Activated T-helper 9 cell treated with anti-CD3 and anti-CD28 coated beads, Interleukin-2, amount 50 U/mL, for 16 hours (primary cell): ENCODE results near the gene ZNF662.
A peak's percentile ranks its signal among the peaks of the same experiment; 100 is the strongest.
"Not testable (repeated sequence)": the region's sequence is repeated elsewhere in the genome, so short reads cannot be mapped to it uniquely, and the experiment has no call there.

Source experiments
- DNase-seq: peaks from one replicate; pipeline ENCODE4 v3.0.0-alpha.2; 2020; ENCODE audit warnings: low read depth

ZNF662 gene

DNA sequence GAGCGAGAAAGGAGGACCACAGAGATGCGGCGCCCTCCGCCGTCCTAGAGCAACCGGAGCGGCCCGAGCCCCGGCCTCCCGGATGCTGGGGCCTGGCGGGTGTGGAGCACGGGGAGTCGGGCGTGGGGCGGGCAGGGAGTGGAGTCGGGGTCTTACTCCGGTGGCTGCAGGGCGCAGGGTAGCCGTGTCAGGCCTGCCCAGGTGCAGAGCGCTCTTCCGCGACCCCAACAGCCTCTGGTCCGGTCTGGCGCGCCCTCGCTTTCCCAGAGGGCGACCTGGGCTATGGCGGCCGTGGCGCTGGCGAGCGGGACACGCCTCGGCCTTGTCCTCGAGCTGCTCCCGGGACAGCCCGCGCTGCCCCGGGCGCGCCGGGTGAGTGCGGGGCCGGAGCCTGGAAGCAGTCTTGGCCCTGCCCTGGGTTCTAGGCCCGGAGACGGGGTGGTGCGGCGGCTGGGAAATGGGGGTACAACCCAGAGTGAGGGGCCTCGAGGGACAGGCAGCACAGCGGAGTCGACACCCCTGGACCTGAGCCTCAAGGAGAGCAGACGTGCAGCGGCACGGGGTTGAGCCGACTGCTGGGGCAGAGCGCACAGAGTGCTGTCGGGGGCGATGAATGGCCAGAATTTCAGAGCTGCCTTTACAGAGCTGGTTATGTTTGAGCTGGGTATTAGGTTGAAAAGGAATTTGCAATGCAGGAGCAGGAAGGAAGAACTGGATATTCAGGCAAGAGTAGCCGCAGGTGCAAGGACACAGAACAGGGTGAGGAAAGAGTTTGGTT lies at the start of gene ZNF662:
Gene ZNF662, plus strand, starts transcription at position 73 of the 778 bp plus-strand sequence. CDS start 1,973 bp downstream, outside the sequence.
- DNase-seq: no peak

DNA sequence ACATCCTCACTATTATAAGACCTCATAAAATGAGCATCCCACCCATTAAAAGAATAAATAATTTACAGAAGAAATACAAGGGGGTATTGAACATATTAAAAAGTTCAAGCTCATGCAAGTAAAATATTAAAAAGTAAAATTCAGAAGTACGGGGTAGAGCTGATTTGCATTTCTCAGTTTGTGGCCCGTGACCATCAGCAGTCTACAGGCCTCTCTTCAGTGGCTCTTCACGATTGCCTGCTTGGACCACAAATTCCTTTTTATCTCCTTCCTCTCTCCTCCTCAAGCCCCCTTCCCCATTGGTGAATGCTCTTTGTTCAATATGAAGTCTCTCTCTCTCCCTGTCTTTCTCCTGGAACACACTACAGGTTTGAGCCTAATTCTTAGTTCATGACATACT lies 49.4 kb upstream of the ZNF662 start:
- DNase-seq: no peak

DNA sequence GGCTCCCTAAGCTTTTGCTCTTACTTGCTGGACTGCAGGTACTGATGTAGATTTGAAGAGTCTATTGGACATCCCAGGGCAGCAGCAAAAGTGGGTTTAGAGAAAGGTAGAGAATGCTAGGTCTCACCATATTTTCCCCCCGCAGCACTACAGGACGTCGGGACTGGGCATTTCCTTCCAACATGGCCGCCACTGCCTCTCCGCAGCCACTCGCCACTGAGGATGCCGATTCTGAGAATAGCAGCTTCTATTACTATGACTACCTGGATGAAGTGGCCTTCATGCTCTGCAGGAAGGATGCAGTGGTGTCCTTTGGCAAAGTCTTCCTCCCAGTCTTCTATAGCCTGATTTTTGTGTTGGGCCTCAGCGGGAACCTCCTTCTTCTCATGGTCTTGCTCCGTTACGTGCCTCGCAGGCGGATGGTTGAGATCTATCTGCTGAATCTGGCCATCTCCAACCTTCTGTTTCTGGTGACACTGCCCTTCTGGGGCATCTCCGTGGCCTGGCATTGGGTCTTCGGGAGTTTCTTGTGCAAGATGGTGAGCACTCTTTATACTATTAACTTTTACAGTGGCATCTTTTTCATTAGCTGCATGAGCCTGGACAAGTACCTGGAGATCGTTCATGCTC lies 41.5 kb upstream of the ZNF662 start:
- DNase-seq: no peak

DNA sequence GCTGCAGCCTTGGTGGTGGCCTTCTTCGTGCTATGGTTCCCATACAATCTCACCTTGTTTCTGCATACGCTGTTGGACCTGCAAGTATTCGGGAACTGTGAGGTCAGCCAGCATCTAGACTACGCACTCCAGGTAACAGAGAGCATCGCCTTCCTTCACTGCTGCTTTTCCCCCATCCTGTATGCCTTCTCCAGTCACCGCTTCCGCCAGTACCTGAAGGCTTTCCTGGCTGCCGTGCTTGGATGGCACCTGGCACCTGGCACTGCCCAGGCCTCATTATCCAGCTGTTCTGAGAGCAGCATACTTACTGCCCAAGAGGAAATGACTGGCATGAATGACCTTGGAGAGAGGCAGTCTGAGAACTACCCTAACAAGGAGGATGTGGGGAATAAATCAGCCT lies 40.7 kb upstream of the ZNF662 start:
- DNase-seq: no peak

DNA sequence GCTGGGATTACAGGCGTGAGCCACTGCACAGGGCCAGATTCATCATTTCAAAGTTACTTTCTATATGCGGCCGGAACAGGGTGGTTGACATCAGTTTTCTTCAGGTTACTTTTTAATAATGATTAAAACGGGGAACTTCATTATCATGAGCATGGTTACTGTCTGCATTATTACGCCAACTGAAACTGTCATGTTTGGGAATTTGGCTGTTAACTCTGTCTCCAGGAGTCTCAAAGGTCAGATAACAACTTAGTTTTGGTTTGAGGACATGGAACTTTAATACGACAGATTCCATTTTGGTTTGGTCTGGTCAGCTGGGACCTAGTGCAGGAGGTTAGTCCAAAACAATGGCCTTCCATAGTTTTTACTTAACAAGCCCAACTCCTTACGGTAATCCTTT lies 38.8 kb upstream of the ZNF662 start:
- DNase-seq: no peak

DNA sequence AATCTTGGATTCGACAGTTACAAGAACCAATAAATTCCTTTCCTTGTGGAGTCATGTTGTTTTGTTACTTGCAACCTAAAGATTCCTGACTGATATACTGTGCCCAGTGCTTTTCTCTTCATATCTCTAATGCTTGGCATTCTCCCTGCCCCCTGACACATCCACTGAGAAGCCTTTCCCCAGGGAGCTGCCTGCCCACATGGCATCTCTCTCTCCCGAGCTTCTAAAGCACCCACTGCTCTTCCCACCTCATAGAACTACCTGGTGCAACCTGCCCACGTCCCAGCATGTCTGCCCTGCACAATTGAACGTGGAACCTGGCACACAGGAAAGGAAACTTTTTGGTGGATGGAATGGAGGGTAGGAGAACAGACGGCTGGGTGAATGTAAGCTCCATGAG lies 37.1 kb upstream of the ZNF662 start:
- no peak for DNase-seq

DNA sequence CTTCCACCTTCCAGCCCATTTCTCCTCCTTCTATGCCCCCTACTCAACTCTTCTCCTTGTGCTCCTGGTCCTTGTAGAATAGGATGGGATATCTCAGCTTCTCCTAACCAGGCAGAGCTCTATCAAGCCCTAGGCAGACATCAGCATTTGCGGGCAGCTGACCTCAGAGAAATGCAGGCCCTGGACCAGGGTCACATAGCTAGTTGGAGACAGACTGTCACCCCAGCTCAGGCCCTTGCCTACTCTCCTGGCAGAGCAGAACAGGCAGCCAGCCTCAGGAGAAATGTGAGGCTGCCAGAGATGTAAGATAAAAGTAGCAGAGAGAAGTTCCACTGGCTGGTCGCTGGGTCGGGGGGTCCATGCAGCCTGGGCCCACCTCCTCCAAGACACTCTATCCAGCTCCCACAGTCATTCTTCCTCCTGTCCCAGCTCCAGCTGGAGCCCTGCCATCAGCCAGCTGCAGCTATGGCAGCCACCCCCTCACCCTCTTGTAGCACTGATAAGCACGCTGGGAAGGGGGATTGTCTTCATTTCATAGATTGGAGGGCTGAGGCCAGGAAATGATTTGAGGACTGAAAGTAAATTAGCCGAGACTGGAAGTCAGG lies 34.2 kb upstream of the ZNF662 start:
- DNase-seq: no peak

DNA sequence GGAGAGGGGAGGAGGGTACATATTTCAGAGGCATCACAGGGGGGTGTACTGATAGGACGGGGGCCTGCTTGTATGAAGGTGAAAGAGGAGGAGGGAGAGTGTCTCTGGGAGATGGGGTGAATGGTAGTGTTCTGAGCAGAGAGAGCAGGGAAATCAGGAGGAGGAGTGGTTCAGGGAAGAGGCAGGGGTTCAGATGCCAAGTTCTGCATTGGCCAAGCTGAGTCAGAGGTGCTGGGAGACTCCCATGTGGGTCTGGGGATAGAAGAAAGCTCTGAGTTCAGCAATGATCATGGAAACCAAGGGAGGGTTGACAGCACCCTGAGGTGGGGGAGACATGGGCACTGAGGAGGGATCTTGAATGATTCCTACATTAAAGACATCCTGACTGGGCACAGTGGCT lies 33.2 kb upstream of the ZNF662 start:
- DNase-seq: no peak

DNA sequence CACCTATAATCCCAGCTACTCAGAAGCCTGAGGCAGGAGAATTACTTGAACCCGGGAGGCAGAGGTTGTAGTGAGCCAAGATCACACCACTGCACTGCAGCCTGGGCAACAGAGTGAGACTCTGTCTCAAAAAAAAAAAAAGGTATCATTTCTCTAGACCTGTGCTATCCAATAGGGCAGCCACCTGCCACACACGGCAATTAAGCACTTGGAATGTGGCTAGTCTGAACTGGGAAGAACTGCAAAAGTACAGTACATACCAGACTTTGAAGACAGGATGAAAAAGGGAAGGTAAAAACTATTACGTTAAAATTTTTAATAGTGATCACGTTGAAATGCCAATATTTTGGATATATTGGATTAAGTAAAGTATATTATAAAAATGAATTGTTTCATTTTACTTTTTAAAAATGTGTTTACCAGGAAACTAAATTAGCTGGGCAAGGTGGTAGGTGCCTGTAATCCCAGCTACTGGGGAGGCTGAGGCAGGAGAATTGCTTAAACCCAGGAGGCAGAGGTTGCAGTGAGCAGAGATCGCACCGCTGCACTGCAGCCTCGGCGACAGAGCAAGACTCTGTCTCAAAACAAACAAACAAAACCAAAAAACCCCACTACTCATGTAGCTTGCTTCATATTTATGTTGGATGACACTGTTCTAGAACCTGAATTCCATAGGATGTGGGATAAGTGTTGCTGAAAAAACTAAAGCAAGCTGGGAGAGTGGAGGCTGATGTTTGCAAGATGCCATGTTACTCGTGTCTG lies 32.5 kb upstream of the ZNF662 start:
- no peak for DNase-seq

DNA sequence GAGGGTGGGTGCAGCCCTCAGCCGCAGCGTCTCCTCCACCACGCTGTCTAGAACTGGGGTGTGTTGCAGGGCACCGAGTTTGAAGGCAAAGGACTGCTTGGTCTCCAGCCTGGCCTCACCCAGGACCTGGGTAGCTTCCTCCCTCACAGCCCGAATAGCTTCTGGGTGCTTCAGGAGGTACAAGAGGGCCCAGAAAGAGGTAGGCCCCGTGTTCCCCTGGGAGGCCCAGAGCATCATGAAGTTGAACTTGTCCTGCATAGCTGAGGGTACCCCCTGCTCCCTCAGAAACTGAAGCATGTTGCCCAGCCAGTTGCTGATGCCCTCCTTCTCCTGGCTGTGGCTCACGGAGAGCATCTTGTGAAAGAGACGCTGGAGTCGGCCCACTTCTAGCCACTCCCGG lies 31.2 kb upstream of the ZNF662 start:
- DNase-seq: no peak

DNA sequence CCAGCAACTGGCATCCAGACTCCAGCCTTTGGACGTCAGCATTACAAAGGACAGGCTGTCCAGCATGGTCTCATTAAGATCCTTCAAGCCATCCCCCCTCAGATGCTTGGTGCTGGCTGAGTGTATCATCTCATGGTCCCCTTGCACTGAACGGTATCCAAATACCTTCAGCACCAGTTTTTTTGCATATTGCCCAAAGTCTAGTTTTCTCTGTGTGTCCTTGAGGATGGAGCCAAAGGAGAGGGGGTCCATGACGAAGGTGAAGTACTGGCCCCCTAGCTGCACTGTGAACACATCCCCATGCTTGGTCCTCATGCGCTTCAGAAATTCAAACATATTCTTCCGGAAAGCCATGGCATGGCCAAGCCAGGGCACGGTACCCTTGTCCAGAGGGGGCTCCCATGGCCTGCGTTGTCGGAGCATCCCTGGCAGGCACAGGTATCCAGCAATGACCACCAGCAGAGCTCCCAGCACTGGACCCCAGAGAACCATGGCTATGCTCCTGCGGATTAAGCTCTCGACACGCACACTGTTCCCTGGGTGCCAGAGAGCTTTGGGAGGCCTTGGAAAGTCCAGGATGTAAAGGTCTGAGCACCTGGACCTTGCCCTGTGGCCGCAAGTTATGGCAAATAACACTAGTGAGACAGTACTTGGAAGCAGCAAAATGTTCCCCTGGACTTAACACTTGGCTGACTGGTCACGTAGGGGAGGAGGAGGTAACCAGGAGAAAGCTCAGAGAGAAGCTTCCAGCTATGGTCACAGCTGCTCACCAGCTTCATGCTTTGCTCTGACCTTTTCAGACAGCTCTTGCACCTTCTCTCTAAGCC lies 30.4 kb upstream of the ZNF662 start, which contains the start of gene CYP8B1:
Gene CYP8B1, minus strand, starts transcription at position 555 of the 827 bp plus-strand sequence. Its CDS starts 63 bp downstream, at position 492.
- no peak for DNase-seq

DNA sequence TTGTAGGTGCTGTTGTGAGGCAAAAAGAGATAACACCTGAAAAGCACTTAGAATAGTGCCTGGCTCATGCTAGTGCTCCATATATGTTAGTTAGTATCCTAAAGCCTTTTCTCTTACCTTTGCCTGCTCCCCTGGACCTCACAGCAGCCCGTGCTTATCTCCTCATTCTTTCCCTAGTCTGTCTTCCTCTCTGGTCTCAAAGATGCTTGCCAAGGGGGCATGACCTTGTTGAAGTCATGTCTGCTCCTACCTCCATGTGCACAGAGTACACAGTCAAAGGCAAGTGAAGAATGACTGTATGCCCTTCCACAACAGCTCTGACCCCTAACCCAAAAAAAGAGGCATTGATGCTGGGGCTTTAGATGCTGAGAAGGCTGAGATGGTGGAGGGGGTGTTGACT lies 29.5 kb upstream of the ZNF662 start:
- no peak for DNase-seq

DNA sequence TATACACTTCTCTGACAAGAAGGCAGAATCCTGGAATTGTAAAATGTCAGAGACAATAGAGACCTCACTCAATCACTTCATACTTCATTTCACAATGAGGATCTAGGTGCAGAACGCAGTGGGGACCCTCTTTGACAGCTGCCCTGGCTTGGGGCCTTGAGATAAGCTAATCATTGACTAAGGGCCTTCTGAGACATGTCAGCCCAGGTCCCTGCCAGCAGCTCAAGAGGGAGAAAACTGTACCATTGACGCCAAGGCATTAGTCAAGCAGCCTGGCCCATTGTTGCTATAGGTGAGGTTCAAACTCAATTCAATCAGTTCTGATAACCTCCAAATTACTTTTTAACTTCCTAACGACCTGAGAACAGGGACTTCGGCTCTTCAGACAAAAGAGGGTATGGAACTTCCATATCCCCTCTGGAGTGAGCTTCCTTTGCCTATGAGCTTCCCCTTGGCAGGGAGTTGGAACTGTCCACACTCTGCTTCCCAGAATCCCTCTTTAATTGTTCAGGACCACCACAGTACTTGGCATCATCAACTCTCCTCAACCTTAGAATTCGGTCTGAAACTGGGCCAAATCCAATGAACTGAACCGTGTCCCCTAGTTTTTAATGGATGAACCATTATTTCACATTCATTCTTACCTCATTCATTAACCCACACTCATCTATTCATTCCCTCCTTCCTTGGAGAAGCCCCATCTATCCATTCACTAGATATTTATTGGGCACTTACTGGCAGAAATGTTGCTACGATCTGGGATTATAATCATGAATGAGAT lies 28.8 kb upstream of the ZNF662 start:
- DNase-seq: no peak

DNA sequence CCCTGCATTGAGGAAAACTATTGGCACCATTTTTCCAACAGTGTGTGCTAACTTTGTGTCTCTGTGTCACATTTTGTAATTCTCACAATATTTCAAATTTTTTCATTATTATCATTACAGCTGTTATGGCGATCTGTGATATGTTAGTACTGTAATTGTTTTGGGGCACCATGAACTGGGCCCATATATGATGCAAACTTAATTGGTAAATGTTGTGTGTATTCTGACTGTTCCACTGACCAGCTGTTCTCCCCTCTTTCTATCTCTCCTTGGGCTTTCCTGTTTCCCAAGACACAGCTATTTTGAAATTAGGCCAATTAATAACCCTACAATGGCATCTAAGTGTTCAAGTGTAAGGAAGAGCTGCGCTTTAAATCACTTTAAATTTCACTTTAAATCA lies 28.1 kb upstream of the ZNF662 start:
- no peak for DNase-seq

DNA sequence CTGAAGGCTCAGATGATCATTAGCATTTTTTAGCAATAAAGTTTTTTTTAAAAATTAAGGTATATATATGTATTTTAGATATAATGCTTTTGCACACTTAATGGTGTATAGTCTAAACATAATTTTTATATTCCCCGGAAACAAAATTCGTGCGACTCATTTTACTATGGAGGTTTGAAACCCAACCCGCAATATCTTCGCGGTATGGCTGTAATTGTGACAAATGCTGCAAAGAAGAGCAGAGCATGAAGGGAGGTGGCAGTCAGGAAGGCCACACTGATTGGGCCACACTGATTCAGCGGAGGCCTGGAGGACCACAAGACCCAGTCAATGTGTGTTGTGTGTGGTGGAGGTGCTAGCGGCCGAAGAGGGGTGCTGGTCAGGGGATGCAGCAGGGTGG lies 25.8 kb upstream of the ZNF662 start:
- DNase-seq: no peak

DNA sequence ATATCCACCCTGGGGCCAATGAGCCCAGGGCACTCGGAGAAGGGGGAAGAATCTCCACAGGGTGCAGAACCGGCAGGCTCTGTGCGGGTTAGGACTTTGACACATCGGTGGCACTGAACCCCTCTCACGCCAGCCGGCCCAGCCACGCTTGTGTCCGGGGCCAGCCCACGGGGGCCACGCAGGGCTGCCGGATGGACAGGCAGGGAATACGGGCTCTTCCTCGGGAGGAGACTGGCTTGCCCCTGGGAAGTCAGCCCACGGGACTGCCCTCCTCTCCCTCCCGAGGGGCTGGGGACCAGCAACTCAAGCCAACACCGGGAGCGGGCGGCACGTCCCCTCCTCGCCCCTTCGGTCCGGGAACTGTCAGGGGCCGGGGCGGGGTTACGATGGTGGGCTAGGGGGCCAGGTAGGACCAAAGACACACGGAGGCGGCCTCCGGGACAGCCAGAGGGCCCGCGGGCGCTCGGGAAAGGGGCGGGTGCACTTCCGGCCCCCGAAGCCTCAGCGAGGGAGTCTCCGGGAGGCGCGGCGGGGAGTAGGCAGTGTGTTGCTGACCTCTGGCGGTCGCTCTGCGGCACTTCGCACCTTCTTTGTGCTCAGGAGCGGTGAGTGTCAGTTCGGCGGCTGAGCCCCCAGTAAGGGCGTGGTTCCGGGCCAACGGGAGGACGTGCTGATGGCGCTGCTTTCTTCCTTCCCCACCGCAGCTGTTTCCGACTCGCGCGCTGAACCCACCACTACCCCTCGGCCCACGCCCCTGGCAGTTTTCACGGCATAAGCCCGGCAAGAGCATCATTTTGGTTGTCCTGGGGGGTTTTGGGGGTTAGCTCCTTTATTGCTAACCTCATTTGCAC lies 25.1 kb upstream of the ZNF662 start:
- DNase-seq: peak; percentile 80

DNA sequence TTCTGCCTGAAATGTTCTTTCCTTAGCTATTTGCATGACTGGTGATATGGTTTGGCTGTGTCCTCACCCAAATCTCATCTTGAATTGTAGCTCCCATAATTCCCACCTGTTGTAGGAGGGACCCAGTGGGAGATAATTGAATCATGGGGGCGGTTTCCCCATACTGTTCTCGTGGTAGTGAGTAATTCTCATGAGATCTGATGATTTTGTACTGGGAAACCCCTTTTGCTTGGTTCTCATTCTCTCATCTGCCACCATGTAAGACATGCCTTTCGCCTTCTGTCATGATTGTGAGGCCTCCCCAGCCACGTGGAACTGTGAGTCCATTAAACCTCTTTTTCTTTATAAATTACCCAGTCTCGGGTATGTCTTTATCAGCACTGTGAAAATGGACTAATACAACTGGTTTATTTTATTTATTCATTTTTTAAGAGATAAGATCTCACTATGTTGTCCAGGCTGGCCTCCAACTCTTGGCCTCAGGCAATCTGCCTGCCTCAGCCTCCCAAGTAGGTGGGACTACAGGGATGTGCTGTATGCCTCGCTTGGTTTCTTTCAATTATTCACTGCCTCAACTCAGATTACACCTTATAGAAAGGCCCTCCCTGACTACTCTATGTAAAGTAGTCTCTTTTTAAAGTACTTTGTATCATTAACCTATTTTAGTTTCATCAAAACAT lies 22.6 kb upstream of the ZNF662 start:
- DNase-seq: not testable (repeated sequence)

DNA sequence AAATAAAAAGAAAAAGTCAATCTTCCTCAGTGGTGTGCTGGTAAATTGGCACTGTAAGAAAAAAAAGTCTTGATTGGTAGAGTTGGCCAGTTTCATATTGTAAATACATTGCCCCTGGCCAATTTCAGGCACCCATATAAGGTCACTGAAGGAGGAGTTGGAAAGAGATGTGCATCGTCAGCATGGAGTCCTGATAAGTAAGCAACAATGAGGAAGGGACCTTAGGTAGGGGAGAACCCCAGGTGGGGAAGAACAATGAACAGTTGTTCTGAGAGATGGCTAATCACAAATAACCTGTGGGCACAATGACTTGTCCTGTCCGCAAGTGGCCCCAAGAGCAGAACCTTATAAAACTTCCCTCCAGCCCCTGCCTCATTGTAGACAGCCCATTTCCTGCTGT lies 21.6 kb upstream of the ZNF662 start:
- no peak for DNase-seq

DNA sequence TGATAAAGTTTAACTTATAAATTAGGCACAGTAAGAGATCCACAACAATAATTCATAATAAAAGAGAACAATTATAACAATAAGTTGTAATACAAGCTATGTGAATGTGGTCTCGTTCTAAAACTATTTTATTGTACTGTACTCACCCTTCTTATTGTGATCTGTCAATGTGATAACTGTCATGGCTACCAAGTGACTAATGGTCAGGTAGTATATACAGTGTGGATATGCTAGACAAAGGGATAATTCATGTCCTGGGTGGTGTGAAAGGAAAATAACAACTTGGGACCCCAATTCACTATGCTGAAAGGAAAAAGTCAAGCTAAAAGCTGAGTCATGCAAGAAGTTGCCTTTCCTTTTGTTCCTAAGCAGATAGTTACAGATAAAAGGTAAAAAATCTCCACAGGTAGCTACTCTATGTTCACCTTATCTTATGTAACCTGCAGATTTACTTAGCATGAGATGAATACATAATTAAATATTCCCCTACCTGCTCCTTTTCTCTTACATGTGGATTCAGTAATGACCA lies 19.6 kb upstream of the ZNF662 start:
- DNase-seq: no peak
